Endothelial cell of umbilical vein (primary cell): Measurements from ENCODE around the gene CNKSR2. TPM values are rescaled to one million over a fixed set of nuclear protein-coding genes. Genes with fewer than 3 reads are reported as not detected.

Experiments used
- BruUV-seq: library from RNA; stranded (reverse); fragments of 400-500 nt; replicated peaks from 2 replicates; lab custom pipeline; 2021; lab: Mats Ljungman, UMichigan
- CTCF ChIA-PET: fragments of 300-600, 350-600 bp; sonication (Branson Sonifier 250); formaldehyde crosslinking; loops from one replicate; lab custom pipeline; 2021; ENCODE audit warnings: antibody characterized with exemption, inconsistent platforms; lab: Charles Lee
- POLR2A ChIA-PET: fragments of 300-600, 350-600 bp; sonication (Branson Sonifier 250); formaldehyde crosslinking; loops from one replicate; lab custom pipeline; 2021; ENCODE audit warnings: antibody characterized with exemption, inconsistent platforms; lab: Charles Lee
- DNase-seq: peaks from one replicate; pipeline ENCODE4 v3.0.0-alpha.2; 2011; ENCODE audit warnings: low read depth, low spot score
- FAIRE-seq: peaks from 2 replicates; lab custom pipeline; 2011; peaks lifted over from hg19 to GRCh38; lab: Jason Lieb, UNC
- H2AFZ ChIP-seq: 2 replicates; pipeline ENCODE4 v1.6.0; 2012; ENCODE audit warnings: low read depth, low read length, control low read depth, inconsistent platforms
- H3K27ac ChIP-seq: 2 replicates; pipeline ENCODE4 v1.5.1; 2011; ENCODE audit warnings: low read depth, mild to moderate bottlenecking, control low read depth, low read length, moderate library complexity; ENCODE audit not compliant: insufficient read depth
- H3K27me3 ChIP-seq, 2 experiments: 2 replicates each; pipeline versions ENCODE4 v1.6.0 to v1.6.1; 2011; ENCODE audit warnings: low read length in 2 of 2, mixed read lengths in 1 of 2; ENCODE audit not compliant: control insufficient read depth in 2 of 2, insufficient read depth in 2 of 2
- H3K36me3 ChIP-seq, 2 experiments: 2 replicates in 1 of 2; 3 replicates in 1 of 2; pipeline ENCODE4 v1.5.1; 2011; ENCODE audit warnings: low read length in 2 of 2, mild to moderate bottlenecking in 1 of 2, moderate library complexity in 1 of 2; ENCODE audit not compliant: control insufficient read depth in 2 of 2, insufficient read depth in 2 of 2; ENCODE audit errors: extremely low read depth in 1 of 2
- H3K4me1 ChIP-seq: 3 replicates; pipeline ENCODE4 v1.5.1; 2011; ENCODE audit warnings: mild to moderate bottlenecking, low read length; ENCODE audit not compliant: control insufficient read depth, insufficient read depth; ENCODE audit errors: extremely low read depth
- H3K4me2 ChIP-seq: 2 replicates; pipeline ENCODE4 v1.6.1; 2011; ENCODE audit warnings: low read length, control low read depth, mixed read lengths; ENCODE audit not compliant: insufficient read depth
- H3K4me3 ChIP-seq, 3 experiments: fragments of 200-600 bp in 1 of 3; sonication (generic), shearing (Covaris generic) in 1 of 3; replicated peaks in 1 of 3; 2 replicates each; pipeline ENCODE4 v1.5.1; 2011 to 2016; ENCODE audit warnings: control low read depth in 3 of 3, low read length in 3 of 3, mild to moderate bottlenecking in 2 of 3, inconsistent platforms in 1 of 3, low read depth in 1 of 3, moderate library complexity in 1 of 3; ENCODE audit not compliant: insufficient read depth in 1 of 3
- H3K79me2 ChIP-seq: 2 replicates; pipeline ENCODE4 v1.6.0; 2012; ENCODE audit warnings: low read length, inconsistent platforms; ENCODE audit not compliant: control insufficient read depth, insufficient read depth
- H3K9ac ChIP-seq: replicated peaks from 2 replicates; pipeline ENCODE3; 2011; ENCODE audit warnings: low read length, control low read depth; ENCODE audit not compliant: insufficient read depth; ENCODE audit errors: extremely low read depth
- H3K9me1 ChIP-seq: replicated peaks from 3 replicates; pipeline ENCODE4 v1.6.0; 2011; ENCODE audit warnings: mild to moderate bottlenecking, low read length; ENCODE audit not compliant: control insufficient read depth, insufficient read depth; ENCODE audit errors: extremely low read depth
- H3K9me3 ChIP-seq: replicated peaks from 2 replicates; pipeline ENCODE4 v1.5.1; 2012; ENCODE audit warnings: low read length, inconsistent platforms; ENCODE audit not compliant: control insufficient read depth, insufficient read depth
- H4K20me1 ChIP-seq: replicated peaks from 2 replicates; pipeline ENCODE3; 2011; ENCODE audit warnings: mild to moderate bottlenecking, low read length; ENCODE audit not compliant: control insufficient read depth, insufficient read depth; ENCODE audit errors: extremely low read depth
- EZH2 ChIP-seq: IDR thresholded peaks from 2 replicates; pipeline ENCODE4 v1.6.1; 2012; ENCODE audit warnings: borderline replicate concordance, low read depth, mild to moderate bottlenecking, moderate library complexity, low read length, inconsistent platforms; ENCODE audit not compliant: severe bottlenecking
- FOS ChIP-seq: IDR thresholded peaks from 2 replicates; pipeline ENCODE4 v1.6.1; 2011; ENCODE audit warnings: mild to moderate bottlenecking, low read length, moderate library complexity, borderline replicate concordance; ENCODE audit not compliant: insufficient read depth
- GATA2 ChIP-seq: IDR thresholded peaks from 2 replicates; pipeline ENCODE4 v1.7.0; 2011; ENCODE audit warnings: low read depth, mild to moderate bottlenecking, moderate library complexity, mixed read lengths, low read length; ENCODE audit not compliant: insufficient read length, insufficient read depth
- JUN ChIP-seq: IDR thresholded peaks from 2 replicates; pipeline ENCODE4 v1.6.1; 2011; ENCODE audit warnings: borderline replicate concordance, low read depth; ENCODE audit not compliant: insufficient read length, insufficient read depth
- MYC ChIP-seq: IDR thresholded peaks from one replicate; pipeline ENCODE4 v1.6.1; 2011; ENCODE audit warnings: mild to moderate bottlenecking, low read depth, low read length
- POLR2A ChIP-seq: IDR thresholded peaks from 2 replicates; pipeline ENCODE4 v1.6.1; 2012; ENCODE audit warnings: low read depth, mild to moderate bottlenecking, control low read depth, low read length
- POLR2AphosphoS5 ChIP-seq: IDR thresholded peaks from 2 replicates; pipeline ENCODE4 v1.6.1; 2012; ENCODE audit warnings: low read depth, mild to moderate bottlenecking, control low read depth, low read length, moderate library complexity; ENCODE audit not compliant: insufficient read depth
- dilution Hi-C: fragments of 300-500 bp; cut with MboI; formaldehyde crosslinking; loops from one replicate; pipeline ENCODE4 v1.15.0; 2019; ENCODE audit warnings: low sequenced_read_pairs; ENCODE audit not compliant: extremely low pct_ligation_motif_present
- intact Hi-C: fragments of 100-400 bp; cut with micrococcal nuclease; formaldehyde crosslinking; loops from one replicate; pipeline ENCODE4 v1.10.0; 2022
- polyA plus RNA-seq, 4 experiments: library from polyadenylated mRNA; depleted of rRNA in 3 of 4; stranded (reverse) in 3 of 4; unstranded in 1 of 4; fragments of >200 nt; gene quantifications; 2 replicates each; pipeline versions ENCODE4 v1.2.1 to v1.2.3, GENCODE V29; 2011 to 2012; ENCODE audit warnings: missing spikeins in 1 of 4
- total RNA-seq: library from RNA; stranded (reverse); gene quantifications from 2 replicates; pipeline ENCODE4 v1.2.3, GENCODE V29; 2021
- TF ChIP-seq, protein P1 (sequence below): IDR thresholded peaks from 2 replicates; pipeline ENCODE4 v1.6.1; 2011; ENCODE audit not compliant: insufficient read depth, insufficient read length
- TF ChIP-seq, protein P2 (sequence below), 2 donors: IDR thresholded peaks; 1 replicate in 1 of 2; 2 replicates in 1 of 2; pipeline ENCODE4 v1.5.1; 2011; ENCODE audit warnings: low read length in 2 of 2, mild to moderate bottlenecking in 2 of 2, moderate library complexity in 2 of 2, control low read depth in 1 of 2, inconsistent platforms in 1 of 2, low read depth in 1 of 2; ENCODE audit not compliant: insufficient read depth in 1 of 2; ENCODE audit errors: extremely low read depth in 1 of 2

CNKSR2 gene
- total and polyA plus RNA-seq, 2 donors (not counting 3 experiments of a cell fraction or from before 2014, with no cell fraction given), result 0.13 TPM; not detected in 1

DNA sequence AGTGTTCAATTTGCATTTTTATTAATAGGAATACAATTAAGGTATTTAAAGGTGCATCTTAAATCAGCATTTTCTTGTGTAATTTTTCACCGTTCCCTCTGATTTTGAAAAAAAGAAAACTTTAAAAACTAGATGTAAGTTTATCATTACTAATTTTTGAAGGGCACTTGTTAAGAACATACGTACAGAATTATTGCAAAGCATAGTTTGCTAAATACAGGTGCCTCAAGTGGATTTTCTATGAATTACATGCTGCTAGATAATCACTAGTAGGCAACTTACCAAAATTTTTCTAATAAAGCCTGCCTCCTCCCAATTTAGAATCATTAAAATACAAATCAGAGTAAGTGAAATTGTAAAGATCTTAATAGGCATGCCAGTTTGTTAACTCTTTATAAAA is 8.5 kb downstream of the CNKSR2 start:
- DNase-seq, result no peak
- H3K9ac ChIP-seq, result no peak overlapping the region
- H3K9me1 ChIP-seq, result no peaks in the 10 kb centered on the region
- ChIA-PET CTCF (interaction anchor here (1.3 kb wide), 1 partner anchor 8 kb away, joined by 3 read pairs; the partner anchor contains the start of gene CNKSR2), POLR2A (no interaction called here)
- no peak overlapping the region for H3K27ac ChIP-seq
- FAIRE-seq, result no peak
- H3K36me3 ChIP-seq, result no peaks in the 10 kb centered on the region
- no peaks in the 10 kb centered on the region for H3K9me3 ChIP-seq
- TF ChIP-seq MYC (no peak), JUN (no peak), FOS (no peak), EZH2 (no peak), POLR2AphosphoS5 (no peak), POLR2A (no peak), GATA2 (no peak)
- TF ChIP-seq, protein P1, sequence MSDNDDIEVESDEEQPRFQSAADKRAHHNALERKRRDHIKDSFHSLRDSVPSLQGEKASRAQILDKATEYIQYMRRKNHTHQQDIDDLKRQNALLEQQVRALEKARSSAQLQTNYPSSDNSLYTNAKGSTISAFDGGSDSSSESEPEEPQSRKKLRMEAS, result no peak
- TF ChIP-seq, protein P2, sequence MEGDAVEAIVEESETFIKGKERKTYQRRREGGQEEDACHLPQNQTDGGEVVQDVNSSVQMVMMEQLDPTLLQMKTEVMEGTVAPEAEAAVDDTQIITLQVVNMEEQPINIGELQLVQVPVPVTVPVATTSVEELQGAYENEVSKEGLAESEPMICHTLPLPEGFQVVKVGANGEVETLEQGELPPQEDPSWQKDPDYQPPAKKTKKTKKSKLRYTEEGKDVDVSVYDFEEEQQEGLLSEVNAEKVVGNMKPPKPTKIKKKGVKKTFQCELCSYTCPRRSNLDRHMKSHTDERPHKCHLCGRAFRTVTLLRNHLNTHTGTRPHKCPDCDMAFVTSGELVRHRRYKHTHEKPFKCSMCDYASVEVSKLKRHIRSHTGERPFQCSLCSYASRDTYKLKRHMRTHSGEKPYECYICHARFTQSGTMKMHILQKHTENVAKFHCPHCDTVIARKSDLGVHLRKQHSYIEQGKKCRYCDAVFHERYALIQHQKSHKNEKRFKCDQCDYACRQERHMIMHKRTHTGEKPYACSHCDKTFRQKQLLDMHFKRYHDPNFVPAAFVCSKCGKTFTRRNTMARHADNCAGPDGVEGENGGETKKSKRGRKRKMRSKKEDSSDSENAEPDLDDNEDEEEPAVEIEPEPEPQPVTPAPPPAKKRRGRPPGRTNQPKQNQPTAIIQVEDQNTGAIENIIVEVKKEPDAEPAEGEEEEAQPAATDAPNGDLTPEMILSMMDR (IDR thresholded peaks at IDR 0.05; ENCODE audit: extremely low read depth in 1 of 2, insufficient read depth in 1 of 2, low read depth in 1 of 2, low read length in 2 of 2), result no peak
- no peaks in the 10 kb centered on the region for H3K4me1 ChIP-seq
- H3K4me2 ChIP-seq, result no peak overlapping the region
- dilution Hi-C loops, result no loop called here
- no peaks in the 10 kb centered on the region for H3K27me3 ChIP-seq
- no TSS peak for BruUV-seq
- no peaks in the 10 kb centered on the region for H4K20me1 ChIP-seq
- H2AFZ ChIP-seq, result no peak overlapping the region
- intact Hi-C loops, result no loop called here
- no peak overlapping the region for H3K4me3 ChIP-seq
- H3K79me2 ChIP-seq, result no peaks in the 10 kb centered on the region
